Nephron progenitor cell (in vitro differentiated cells): ENCODE measurements around the gene SPRTN.

Source experiments
- DNase-seq: peaks from one replicate; pipeline ENCODE4 v3.0.0; 2021
- H3K27ac Mint-ChIP-seq: 2 replicates; pipeline ENCODE4 v1.8.0; 2021; ENCODE audit warnings: mild to moderate bottlenecking, moderate library complexity, mixed read lengths
- H3K27me3 Mint-ChIP-seq: 2 replicates; pipeline ENCODE4 v1.8.0; 2021; ENCODE audit warnings: mild to moderate bottlenecking, low read depth, mixed read lengths; ENCODE audit not compliant: poor library complexity
- H3K36me3 Mint-ChIP-seq: 2 replicates; pipeline ENCODE4 v1.8.0; 2021; ENCODE audit warnings: low read depth, mixed read lengths
- H3K4me1 Mint-ChIP-seq: 2 replicates; pipeline ENCODE4 v1.8.0; 2021; ENCODE audit warnings: mixed read lengths
- H3K4me3 Mint-ChIP-seq: 2 replicates; pipeline ENCODE4 v1.8.0; 2021; ENCODE audit warnings: mild to moderate bottlenecking, moderate library complexity, mixed read lengths
- H3K9me3 Mint-ChIP-seq: 2 replicates; pipeline ENCODE4 v1.8.0; 2021; ENCODE audit warnings: mild to moderate bottlenecking, moderate library complexity, mixed read lengths
- CTCF ChIP-seq: fragments of 200-600 bp; sonication (generic); IDR thresholded peaks from 2 replicates; pipeline ENCODE4 v1.5.0; 2021; ENCODE audit warnings: antibody characterized with exemption

The SPRTN gene

GRCh38 chr1:231374394-231374793 is 36.3 kb downstream of the SPRTN start:
- no peak for TF ChIP-seq CTCF
- no peaks in the 10 kb centered on the region for H3K4me1 Mint-ChIP-seq
- H3K9me3 Mint-ChIP-seq = no peaks in the 10 kb centered on the region
- H3K27ac Mint-ChIP-seq = no peak overlapping the region
- H3K4me3 Mint-ChIP-seq = no peak overlapping the region
- DNase-seq = no peak
- H3K36me3 Mint-ChIP-seq = no peaks in the 10 kb centered on the region
- H3K27me3 Mint-ChIP-seq = no peaks in the 10 kb centered on the region

GRCh38 chr1:231376101-231376500 is 38.0 kb downstream of the SPRTN start:
- Mint-ChIP-seq H3K27ac (no peak overlapping the region), H3K36me3 (no peaks in the 10 kb centered on the region), H3K27me3 (no peaks in the 10 kb centered on the region), H3K4me3 (no peak overlapping the region), H3K4me1 (peaks cover 5% of the 10 kb centered on the region), H3K9me3 (no peaks in the 10 kb centered on the region)
- DNase-seq = no peak
- no peak for TF ChIP-seq CTCF

- no peak for DNase-seq
- Mint-ChIP-seq H3K27ac (peak overlapping the region; percentile 33), H3K4me1 (peaks cover 10% of the 10 kb centered on the region), H3K27me3 (no peaks in the 10 kb centered on the region), H3K36me3 (no peaks in the 10 kb centered on the region), H3K4me3 (no peak overlapping the region), H3K9me3 (no peaks in the 10 kb centered on the region)
- no peak for TF ChIP-seq CTCF
These were observed 38.9 kb downstream of the SPRTN start for GRCh38 chr1:231376875-231377549.

- no peak for DNase-seq
- no peak for TF ChIP-seq CTCF
- Mint-ChIP-seq H3K36me3 (no peaks in the 10 kb centered on the region), H3K27ac (peak overlapping the region; percentile 49), H3K27me3 (no peaks in the 10 kb centered on the region), H3K4me1 (peaks cover 10% of the 10 kb centered on the region), H3K4me3 (no peak overlapping the region), H3K9me3 (no peaks in the 10 kb centered on the region)
These were observed 43.6 kb downstream of the SPRTN start for GRCh38 chr1:231381729-231382128.

- DNase-seq = no peak
- Mint-ChIP-seq H3K4me3 (no peak overlapping the region), H3K27ac (no peak overlapping the region), H3K27me3 (no peaks in the 10 kb centered on the region), H3K36me3 (peaks cover under 1% of the 10 kb centered on the region), H3K9me3 (no peaks in the 10 kb centered on the region), H3K4me1 (peaks cover 10% of the 10 kb centered on the region)
- no peak for TF ChIP-seq CTCF
These were observed 44.3 kb downstream of the SPRTN start for GRCh38 chr1:231382426-231382825.

- no peak for TF ChIP-seq CTCF
- Mint-ChIP-seq H3K9me3 (peaks cover 4% of the 10 kb centered on the region), H3K36me3 (peaks cover 9% of the 10 kb centered on the region), H3K27me3 (peaks cover under 1% of the 10 kb centered on the region), H3K4me3 (no peak overlapping the region), H3K27ac (no peak overlapping the region), H3K4me1 (peaks cover 10% of the 10 kb centered on the region)
- no peak for DNase-seq
These were observed 45.2 kb downstream of the SPRTN start for GRCh38 chr1:231383159-231383860.
